Activated T-cell treated with anti-CD3 and anti-CD28 coated beads, Interleukin-2, amount 50 U/mL, for 4 hours (primary cell): ENCODE results near the gene EIF4G3. TPM values are rescaled to one million over a fixed set of nuclear protein-coding genes. Genes with fewer than 3 reads are reported as not detected.
"Not testable (repeated sequence)": the region's sequence is repeated elsewhere in the genome, so short reads cannot be mapped to it uniquely, and the experiment has no call there.

Source experiments
- ATAC-seq, 2 donors: fragments of 200-7000 bp; cut with Tn5 transposase; one replicate each; pipeline ENCODE4 v1.10.0; 2021
- DNase-seq: peaks from one replicate; pipeline ENCODE4 v3.0.0-alpha.2; 2020
- H3K27me3 Mint-ChIP-seq: one replicate; pipeline ENCODE4 v1.8.0; 2021; ENCODE audit warnings: low read depth, mixed read lengths
- H3K36me3 Mint-ChIP-seq: one replicate; pipeline ENCODE4 v1.8.0; 2022; ENCODE audit warnings: mixed read lengths; ENCODE audit not compliant: insufficient read depth
- H3K4me1 Mint-ChIP-seq: one replicate; pipeline ENCODE4 v1.8.0; 2021; ENCODE audit warnings: low read depth, mixed read lengths
- H3K4me3 Mint-ChIP-seq: one replicate; pipeline ENCODE4 v1.8.0; 2021; ENCODE audit warnings: mild to moderate bottlenecking, moderate library complexity, mixed read lengths
- H3K9me3 Mint-ChIP-seq: one replicate; pipeline ENCODE4 v1.8.0; 2021; ENCODE audit warnings: mixed read lengths
- total RNA-seq, 3 donors: library from RNA; stranded (reverse); gene quantifications; one replicate each; pipeline ENCODE4 v1.2.1, GENCODE V29; 2021

Gene EIF4G3
- total RNA-seq, 3 donors from 2014 or later: 43.5 to 48.5 (median 46.1) TPM

GRCh38 chr1:20792196-20792595, 384.5 kb downstream of the EIF4G3 start:
- H3K27me3 Mint-ChIP-seq: peaks cover 2% of the 10 kb centered on the region
- no peak for ATAC-seq
- no peaks in the 10 kb centered on the region for H3K36me3 Mint-ChIP-seq
- H3K9me3 Mint-ChIP-seq: no peaks in the 10 kb centered on the region
- DNase-seq: no peak
- H3K4me1 Mint-ChIP-seq: peaks cover 9% of the 10 kb centered on the region
- H3K4me3 Mint-ChIP-seq: no peak overlapping the region

GRCh38 chr1:20790785-20791184, 385.9 kb downstream of the EIF4G3 start:
- Mint-ChIP-seq H3K4me3 (no peak overlapping the region), H3K4me1 (peaks cover 9% of the 10 kb centered on the region), H3K9me3 (no peaks in the 10 kb centered on the region), H3K27me3 (peaks cover 2% of the 10 kb centered on the region), H3K36me3 (no peaks in the 10 kb centered on the region)
- DNase-seq: no peak
- ATAC-seq: no peak

- DNase-seq, H3K36me3 Mint-ChIP-seq, H3K4me3 Mint-ChIP-seq, H3K27me3 Mint-ChIP-seq, ATAC-seq, H3K9me3 Mint-ChIP-seq: not testable (repeated sequence)
- H3K4me1 Mint-ChIP-seq: peaks cover 18% of the 10 kb centered on the region
Observed at GRCh38 chr1:20789598-20789997, 387.1 kb downstream of the EIF4G3 start.

GRCh38 chr1:20787840-20788795, 388.6 kb downstream of the EIF4G3 start:
- DNase-seq: no peak
- H3K9me3 Mint-ChIP-seq: no peaks in the 10 kb centered on the region

GRCh38 chr1:20787029-20787839, 389.5 kb downstream of the EIF4G3 start, which contains the start of gene HP1BP3:
Gene HP1BP3 (minus strand): TSS chr1:20787307. CDS start chr1:20780440, 6,867 bp downstream.
- Mint-ChIP-seq H3K4me3 (peak within 1 kb of the TSS; percentile 100), H3K27me3 (peaks cover 2% of the 10 kb centered on the region), H3K9me3 (no peaks in the 10 kb centered on the region), H3K36me3 (no peaks in the 10 kb centered on the region), H3K4me1 (peaks cover 28% of the 10 kb centered on the region)
- peak; percentile 79 for DNase-seq
- peak; percentile 60 to 66 for ATAC-seq

More at GRCh38 chr1:20787840-20788795, 388.6 kb downstream of the EIF4G3 start:
- Mint-ChIP-seq H3K4me1 (peaks cover 26% of the 10 kb centered on the region), H3K27me3 (peaks cover 2% of the 10 kb centered on the region), H3K4me3 (peak overlapping the region; percentile 92), H3K36me3 (no peaks in the 10 kb centered on the region)
- ATAC-seq: no peak

GRCh38 chr1:20786253-20787028, 390.3 kb downstream of the EIF4G3 start:
- peak overlapping the region; percentile 100 for H3K4me3 Mint-ChIP-seq
- ATAC-seq: peak; percentile 75 to 79
- no peaks in the 10 kb centered on the region for H3K36me3 Mint-ChIP-seq

GRCh38 chr1:20785907-20786252, 390.8 kb downstream of the EIF4G3 start:
- no peak for DNase-seq
- no peak for ATAC-seq
- no peaks in the 10 kb centered on the region for H3K9me3 Mint-ChIP-seq

More at GRCh38 chr1:20786253-20787028, 390.3 kb downstream of the EIF4G3 start:
- Mint-ChIP-seq H3K9me3 (no peaks in the 10 kb centered on the region), H3K27me3 (peaks cover 2% of the 10 kb centered on the region), H3K4me1 (peaks cover 32% of the 10 kb centered on the region)
- DNase-seq: peak; percentile 95

GRCh38 chr1:20775700-20776099, 401.0 kb downstream of the EIF4G3 start:
- Mint-ChIP-seq H3K4me3 (no peak overlapping the region), H3K36me3 (peaks cover 30% of the 10 kb centered on the region), H3K4me1 (peaks cover 17% of the 10 kb centered on the region), H3K9me3 (no peaks in the 10 kb centered on the region), H3K27me3 (no peaks in the 10 kb centered on the region)
- ATAC-seq: no peak
- no peak for DNase-seq

More at GRCh38 chr1:20785907-20786252, 390.8 kb downstream of the EIF4G3 start:
- Mint-ChIP-seq H3K36me3 (peaks cover 3% of the 10 kb centered on the region), H3K4me1 (peaks cover 36% of the 10 kb centered on the region), H3K4me3 (peak overlapping the region; percentile 100), H3K27me3 (peaks cover 1% of the 10 kb centered on the region)

- Mint-ChIP-seq H3K36me3 (peaks cover 31% of the 10 kb centered on the region), H3K4me1 (peaks cover 6% of the 10 kb centered on the region), H3K4me3 (no peak overlapping the region), H3K27me3 (no peaks in the 10 kb centered on the region), H3K9me3 (no peaks in the 10 kb centered on the region)
- ATAC-seq: no peak
- DNase-seq: no peak
Observed at GRCh38 chr1:20771780-20772179, 404.9 kb downstream of the EIF4G3 start.

GRCh38 chr1:20770314-20771087, 406.2 kb downstream of the EIF4G3 start:
- Mint-ChIP-seq H3K9me3 (no peaks in the 10 kb centered on the region), H3K4me3 (no peak overlapping the region), H3K36me3 (peaks cover 31% of the 10 kb centered on the region), H3K27me3 (no peaks in the 10 kb centered on the region), H3K4me1 (no peaks in the 10 kb centered on the region)
- no peak for DNase-seq
- ATAC-seq: no peak

GRCh38 chr1:20767271-20767670, 409.4 kb downstream of the EIF4G3 start:
- Mint-ChIP-seq H3K27me3 (no peaks in the 10 kb centered on the region), H3K4me1 (no peaks in the 10 kb centered on the region), H3K4me3 (no peak overlapping the region), H3K9me3 (no peaks in the 10 kb centered on the region), H3K36me3 (peaks cover 36% of the 10 kb centered on the region)
- ATAC-seq (no peak), DNase-seq (no peak)

- H3K27me3 Mint-ChIP-seq: no peaks in the 10 kb centered on the region
- no peaks in the 10 kb centered on the region for H3K9me3 Mint-ChIP-seq
- H3K36me3 Mint-ChIP-seq: peaks cover 36% of the 10 kb centered on the region
- DNase-seq: no peak
- H3K4me3 Mint-ChIP-seq: no peak overlapping the region
- no peak for ATAC-seq
- H3K4me1 Mint-ChIP-seq: no peaks in the 10 kb centered on the region
Observed at GRCh38 chr1:20763417-20763816, 413.3 kb downstream of the EIF4G3 start.

GRCh38 chr1:20760322-20760721, 416.4 kb downstream of the EIF4G3 start:
- DNase-seq: no peak
- Mint-ChIP-seq H3K36me3 (peaks cover 38% of the 10 kb centered on the region), H3K4me1 (no peaks in the 10 kb centered on the region)

More at GRCh38 chr1:20760322-20760721, 416.4 kb downstream of the EIF4G3 start:
- no peaks in the 10 kb centered on the region for H3K27me3 Mint-ChIP-seq
- ATAC-seq: no peak
- H3K4me3 Mint-ChIP-seq: no peak overlapping the region
- H3K9me3 Mint-ChIP-seq: no peaks in the 10 kb centered on the region
